ENCODE data around the gene KBTBD8. TPM values are rescaled to one million over a fixed set of nuclear protein-coding genes. Genes with fewer than 3 reads are reported as not detected.

The KBTBD8 gene
- total RNA-seq, 4 donors from 2014 or later: 1.1 to 7.0 (median 3.7) TPM

DNA sequence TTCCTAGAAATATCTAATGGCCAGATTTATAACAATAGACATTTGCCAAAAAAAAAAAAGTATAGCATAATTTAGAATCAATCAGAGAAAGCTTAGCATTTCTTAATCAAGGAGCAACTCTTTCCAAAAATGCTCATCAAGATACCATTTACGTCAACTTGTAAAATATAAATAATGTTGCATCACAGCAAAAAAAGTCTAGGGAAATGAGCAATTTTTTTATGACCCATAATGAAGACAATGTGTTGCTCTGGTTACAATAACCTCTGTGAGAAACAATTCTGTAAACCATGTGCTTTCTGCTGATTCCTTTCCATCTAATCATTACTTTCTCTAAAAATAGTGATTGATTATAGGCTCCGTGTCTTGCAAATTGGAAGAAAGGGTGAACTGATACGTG, 36.3 kb downstream of the KBTBD8 start:
- H3K27me3 ChIP-seq: no peaks in the 10 kb centered on the region
- no peak overlapping the region for H3K27ac ChIP-seq
- no peaks in the 10 kb centered on the region for H3K9me3 ChIP-seq
- no peaks in the 10 kb centered on the region for H3K36me3 ChIP-seq
- TF ChIP-seq, protein P1, sequence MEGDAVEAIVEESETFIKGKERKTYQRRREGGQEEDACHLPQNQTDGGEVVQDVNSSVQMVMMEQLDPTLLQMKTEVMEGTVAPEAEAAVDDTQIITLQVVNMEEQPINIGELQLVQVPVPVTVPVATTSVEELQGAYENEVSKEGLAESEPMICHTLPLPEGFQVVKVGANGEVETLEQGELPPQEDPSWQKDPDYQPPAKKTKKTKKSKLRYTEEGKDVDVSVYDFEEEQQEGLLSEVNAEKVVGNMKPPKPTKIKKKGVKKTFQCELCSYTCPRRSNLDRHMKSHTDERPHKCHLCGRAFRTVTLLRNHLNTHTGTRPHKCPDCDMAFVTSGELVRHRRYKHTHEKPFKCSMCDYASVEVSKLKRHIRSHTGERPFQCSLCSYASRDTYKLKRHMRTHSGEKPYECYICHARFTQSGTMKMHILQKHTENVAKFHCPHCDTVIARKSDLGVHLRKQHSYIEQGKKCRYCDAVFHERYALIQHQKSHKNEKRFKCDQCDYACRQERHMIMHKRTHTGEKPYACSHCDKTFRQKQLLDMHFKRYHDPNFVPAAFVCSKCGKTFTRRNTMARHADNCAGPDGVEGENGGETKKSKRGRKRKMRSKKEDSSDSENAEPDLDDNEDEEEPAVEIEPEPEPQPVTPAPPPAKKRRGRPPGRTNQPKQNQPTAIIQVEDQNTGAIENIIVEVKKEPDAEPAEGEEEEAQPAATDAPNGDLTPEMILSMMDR (IDR thresholded peaks at IDR 0.05): no peak
- TF ChIP-seq POLR2A (IDR thresholded peaks at IDR 0.05): no peak
- no peak for DNase-seq
- no peak overlapping the region for H3K4me3 ChIP-seq
- H3K4me1 ChIP-seq: no peaks in the 10 kb centered on the region

DNA sequence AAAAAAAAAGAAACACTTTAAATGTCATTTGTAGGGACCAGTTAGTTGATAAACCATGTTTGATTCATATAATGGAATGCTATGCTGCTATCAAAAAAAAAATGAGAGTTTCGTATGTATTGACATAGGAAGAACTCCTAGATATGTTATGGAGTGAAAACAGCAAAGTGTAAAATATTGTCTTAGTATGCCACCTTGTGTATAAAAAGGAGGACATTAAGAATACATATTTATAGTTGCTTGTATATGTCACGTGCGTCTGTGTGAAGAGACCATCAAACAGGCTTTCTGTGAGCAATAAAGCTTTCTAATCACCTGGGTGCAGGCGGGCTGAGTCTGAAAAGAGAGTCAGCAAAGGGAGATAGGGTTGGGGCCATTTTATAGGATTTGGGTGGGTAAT, 39.5 kb downstream of the KBTBD8 start:
- Histone ChIP-seq H3K4me3 (no peak overlapping the region), H3K36me3 (no peaks in the 10 kb centered on the region), H3K4me1 (no peaks in the 10 kb centered on the region), H3K27me3 (no peaks in the 10 kb centered on the region), H3K9me3 (no peaks in the 10 kb centered on the region), H3K27ac (no peak overlapping the region)
- no peak for TF ChIP-seq POLR2A (IDR thresholded peaks at IDR 0.05)
- TF ChIP-seq, protein P1 (IDR thresholded peaks at IDR 0.05): peak in 5 of 6 experiments; percentile 14 to 62 (median 42)
- DNase-seq: no peak

DNA sequence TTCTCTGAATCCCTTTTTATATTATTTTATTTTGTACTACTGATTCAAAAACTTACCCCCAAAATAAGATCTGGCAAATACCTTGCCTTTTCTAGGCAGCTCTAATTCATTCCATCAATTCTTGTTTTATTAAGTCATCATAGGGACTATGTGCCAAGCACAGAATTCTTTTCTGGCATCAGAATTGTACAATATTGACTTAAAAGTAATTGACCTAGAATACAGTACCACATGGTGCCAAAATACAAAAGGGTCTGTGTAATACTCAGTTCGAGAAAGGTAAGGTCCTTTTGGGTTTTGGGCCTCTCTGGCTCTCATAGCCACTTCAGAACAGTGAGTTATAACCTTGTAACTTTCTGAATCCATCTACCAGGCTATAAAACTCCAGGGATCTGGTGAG, 46.2 kb downstream of the KBTBD8 start:
- Histone ChIP-seq H3K4me1 (peaks cover 0 to 4% (median 0%) of the 10 kb centered on the region in 4 donors), H3K27ac (no peak overlapping the region), H3K36me3 (no peaks in the 10 kb centered on the region), H3K4me3 (no peak overlapping the region), H3K27me3 (no peaks in the 10 kb centered on the region), H3K9me3 (no peaks in the 10 kb centered on the region)
- no peak for DNase-seq
- TF ChIP-seq, protein P1 (IDR thresholded peaks at IDR 0.05): no peak
- TF ChIP-seq POLR2A (IDR thresholded peaks at IDR 0.05): no peak

DNA sequence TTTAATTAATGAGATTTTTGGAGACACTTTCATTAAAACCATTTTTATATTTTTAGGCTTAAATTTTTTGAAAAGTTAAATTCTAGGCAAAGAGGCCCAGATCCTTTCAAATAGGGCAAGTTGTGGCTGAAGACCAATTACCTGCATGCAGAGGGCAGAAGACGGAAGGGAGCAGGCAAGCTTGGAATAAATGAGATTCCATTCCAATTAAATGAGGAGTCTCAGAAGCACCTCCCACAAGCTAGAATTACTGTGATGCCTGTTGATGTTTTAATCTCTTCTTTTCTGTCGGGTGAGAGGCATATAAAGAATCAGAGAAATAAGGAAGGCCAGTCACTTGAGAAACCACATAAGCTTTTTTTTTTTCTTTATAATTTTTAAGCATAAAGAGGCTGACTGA, 46.8 kb downstream of the KBTBD8 start:
- DNase-seq: no peak
- Histone ChIP-seq H3K36me3 (no peaks in the 10 kb centered on the region), H3K27me3 (no peaks in the 10 kb centered on the region), H3K9me3 (no peaks in the 10 kb centered on the region), H3K27ac (no peak overlapping the region), H3K4me1 (peaks cover 0 to 4% (median 0%) of the 10 kb centered on the region in 4 donors), H3K4me3 (no peak overlapping the region)
- TF ChIP-seq, protein P1 (IDR thresholded peaks at IDR 0.05): no peak
- TF ChIP-seq POLR2A (IDR thresholded peaks at IDR 0.05): no peak

DNA sequence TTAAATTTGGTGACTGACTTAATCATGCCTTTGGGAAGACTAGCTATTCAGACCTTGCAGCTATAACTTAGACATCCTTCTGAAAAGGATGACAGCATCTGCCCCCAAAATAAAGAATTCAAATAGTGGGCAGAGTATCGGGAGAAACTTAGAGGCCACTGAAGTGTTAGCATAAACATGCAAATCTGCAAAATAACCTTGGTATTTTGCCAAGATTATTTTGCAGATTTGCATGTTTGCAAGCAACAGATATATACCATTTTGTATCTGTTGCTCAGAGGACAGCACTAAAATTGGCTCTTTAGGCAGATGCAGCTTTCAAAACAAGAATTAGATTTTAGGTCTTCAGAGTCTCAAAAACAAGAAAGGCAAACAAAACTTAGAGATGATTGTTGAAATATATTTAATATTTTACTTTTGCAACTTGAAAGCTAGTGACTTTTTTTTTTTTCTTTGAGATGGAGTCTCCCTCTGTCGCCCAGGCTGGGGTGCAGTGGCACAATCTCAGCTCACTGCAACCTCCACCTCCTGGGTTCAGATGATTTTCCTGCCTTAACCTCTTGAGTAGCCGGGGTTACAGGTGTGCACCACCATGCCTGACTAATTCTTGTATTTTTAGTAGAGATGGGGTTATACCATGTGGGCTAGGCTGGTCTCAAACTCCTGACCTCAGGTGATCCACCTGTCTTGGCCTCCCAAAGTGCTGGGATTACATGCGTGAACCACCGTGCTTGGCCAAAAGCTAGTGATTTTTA, 47.8 kb downstream of the KBTBD8 start:
- Histone ChIP-seq H3K9me3 (no peaks in the 10 kb centered on the region), H3K4me1 (peaks cover 0 to 4% (median 0%) of the 10 kb centered on the region in 4 donors), H3K27me3 (no peaks in the 10 kb centered on the region), H3K4me3 (no peak overlapping the region), H3K27ac (peak overlapping the region in 1 of 4 donors; percentile 25), H3K36me3 (no peaks in the 10 kb centered on the region)
- TF ChIP-seq, protein P1 (IDR thresholded peaks at IDR 0.05): no peak
- no peak for TF ChIP-seq POLR2A (IDR thresholded peaks at IDR 0.05)
- DNase-seq: no peak

All from Peyer's patch (tissue), 4 donors.